Astrocyte (in vitro differentiated cells and primary cell): ENCODE data around the gene USP33.

Experiments
- EZH2 ChIP-seq: IDR thresholded peaks from 2 replicates; pipeline ENCODE4 v1.6.1; 2012; ENCODE audit warnings: mild to moderate bottlenecking, low read length, inconsistent platforms; ENCODE audit not compliant: insufficient read depth
- TF ChIP-seq, protein P1 (sequence below): IDR thresholded peaks from 2 replicates; pipeline ENCODE4 v1.5.1; 2011; ENCODE audit warnings: low read depth, mild to moderate bottlenecking, inconsistent platforms, low read length, moderate library complexity; ENCODE audit not compliant: insufficient read depth

DNA sequence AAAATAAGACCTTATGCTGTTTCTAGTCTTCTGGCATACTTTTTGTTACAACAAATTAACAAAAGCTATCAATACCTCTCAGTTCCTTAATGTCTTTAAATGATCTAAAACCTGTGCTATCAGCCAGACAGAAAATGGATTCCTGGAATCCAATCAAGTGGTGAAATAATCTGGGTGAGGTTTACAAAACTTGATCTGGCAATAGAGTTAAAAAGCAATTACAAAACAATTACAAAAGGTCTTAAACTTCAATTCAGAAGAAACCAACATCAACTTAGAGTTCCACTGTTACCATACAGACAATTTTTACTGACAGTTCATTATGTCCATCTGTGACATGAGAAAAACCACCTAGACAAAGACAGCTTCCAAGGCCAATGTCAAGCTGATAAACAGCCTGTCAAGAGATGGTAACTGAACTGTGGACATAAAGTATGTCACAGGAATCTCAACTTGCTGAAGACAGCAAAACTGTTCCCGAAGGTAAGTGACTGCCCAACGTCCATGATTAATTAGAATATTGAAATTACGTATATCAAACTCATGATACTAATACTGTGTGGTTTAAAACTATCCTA lies 94.6 kb downstream of the USP33 start:
- TF ChIP-seq, protein P1, sequence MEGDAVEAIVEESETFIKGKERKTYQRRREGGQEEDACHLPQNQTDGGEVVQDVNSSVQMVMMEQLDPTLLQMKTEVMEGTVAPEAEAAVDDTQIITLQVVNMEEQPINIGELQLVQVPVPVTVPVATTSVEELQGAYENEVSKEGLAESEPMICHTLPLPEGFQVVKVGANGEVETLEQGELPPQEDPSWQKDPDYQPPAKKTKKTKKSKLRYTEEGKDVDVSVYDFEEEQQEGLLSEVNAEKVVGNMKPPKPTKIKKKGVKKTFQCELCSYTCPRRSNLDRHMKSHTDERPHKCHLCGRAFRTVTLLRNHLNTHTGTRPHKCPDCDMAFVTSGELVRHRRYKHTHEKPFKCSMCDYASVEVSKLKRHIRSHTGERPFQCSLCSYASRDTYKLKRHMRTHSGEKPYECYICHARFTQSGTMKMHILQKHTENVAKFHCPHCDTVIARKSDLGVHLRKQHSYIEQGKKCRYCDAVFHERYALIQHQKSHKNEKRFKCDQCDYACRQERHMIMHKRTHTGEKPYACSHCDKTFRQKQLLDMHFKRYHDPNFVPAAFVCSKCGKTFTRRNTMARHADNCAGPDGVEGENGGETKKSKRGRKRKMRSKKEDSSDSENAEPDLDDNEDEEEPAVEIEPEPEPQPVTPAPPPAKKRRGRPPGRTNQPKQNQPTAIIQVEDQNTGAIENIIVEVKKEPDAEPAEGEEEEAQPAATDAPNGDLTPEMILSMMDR: no peak
- TF ChIP-seq EZH2: no peak
